H1 (cell line): ENCODE results near the gene FRG2C.
"Not testable (repeated sequence)": the region's sequence is repeated elsewhere in the genome, so short reads cannot be mapped to it uniquely, and the experiment has no call there.

Source experiments
- CTCF ChIP-seq, 3 experiments: IDR thresholded peaks; 1 replicate in 2 of 3; 2 replicates in 1 of 3; pipeline versions ENCODE4 v1.5.1 to v1.6.1; 2011; ENCODE audit warnings: low read length in 3 of 3, mild to moderate bottlenecking in 3 of 3, inconsistent platforms in 2 of 3, low read depth in 1 of 3, moderate library complexity in 1 of 3; ENCODE audit not compliant: insufficient read depth in 1 of 3; ENCODE audit errors: control extremely low read depth in 1 of 3
- EZH2 ChIP-seq: fragments of 200-600 bp; sonication (generic); IDR thresholded peaks from 2 replicates; pipeline ENCODE4 v1.7.1; 2012; ENCODE audit warnings: low read depth, mild to moderate bottlenecking, moderate library complexity, low read length, inconsistent platforms; ENCODE audit not compliant: severe bottlenecking
- GABPA ChIP-seq: IDR thresholded peaks from 2 replicates; pipeline ENCODE4 v1.6.1; 2011; ENCODE audit warnings: mild to moderate bottlenecking, low read length, moderate library complexity, borderline replicate concordance; ENCODE audit not compliant: insufficient read depth
- HDAC2 ChIP-seq, 2 experiments: fragments of 300-600 bp in 1 of 2; sonication (generic) in 1 of 2; IDR thresholded peaks; 2 replicates each; pipeline ENCODE4 v1.6.1; 2011 to 2012; ENCODE audit warnings: low read depth in 2 of 2, low read length in 2 of 2, mild to moderate bottlenecking in 2 of 2, moderate library complexity in 2 of 2, borderline replicate concordance in 1 of 2, inconsistent platforms in 1 of 2
- NRF1 ChIP-seq: IDR thresholded peaks from 2 replicates; pipeline ENCODE4 v1.6.1; 2011; ENCODE audit warnings: mild to moderate bottlenecking, low read depth, low read length, improper control_type of control experiment
- POLR2A ChIP-seq, 2 experiments: IDR thresholded peaks; 1 replicate in 1 of 2; 2 replicates in 1 of 2; pipeline ENCODE4 v1.6.1; 2011; ENCODE audit warnings: low read depth in 2 of 2, low read length in 2 of 2, mild to moderate bottlenecking in 2 of 2; ENCODE audit errors: control extremely low read depth in 1 of 2
- POLR2AphosphoS5 ChIP-seq: IDR thresholded peaks from 2 replicates; pipeline ENCODE4 v1.6.1; 2011; ENCODE audit warnings: low read depth, low read length
- RAD21 ChIP-seq, 2 experiments: IDR thresholded peaks in 1 of 2; conservative IDR thresholded peaks in 1 of 2; 2 replicates each; pipeline ENCODE4 v1.6.1; 2011; ENCODE audit warnings: low read depth in 2 of 2, low read length in 2 of 2, improper control_type of control experiment in 1 of 2, inconsistent platforms in 1 of 2, mild to moderate bottlenecking in 1 of 2, moderate library complexity in 1 of 2
- RBBP5 ChIP-seq: IDR thresholded peaks from 2 replicates; pipeline ENCODE4 v1.7.1; 2012; ENCODE audit warnings: low read depth, mild to moderate bottlenecking, inconsistent platforms, low read length, moderate library complexity, borderline replicate concordance
- RXRA ChIP-seq: IDR thresholded peaks from 2 replicates; pipeline ENCODE4 v1.6.1; 2011; ENCODE audit warnings: low read depth, mild to moderate bottlenecking, low read length, moderate library complexity; ENCODE audit not compliant: insufficient read depth
- SAP30 ChIP-seq: fragments of 300-600 bp; sonication (generic); IDR thresholded peaks from 2 replicates; pipeline ENCODE4 v1.7.1; 2012; ENCODE audit warnings: low read length, moderate library complexity, mild to moderate bottlenecking, inconsistent platforms; ENCODE audit not compliant: insufficient read depth, insufficient replicate concordance
- SIN3A ChIP-seq, 2 experiments: IDR thresholded peaks in 1 of 2; conservative IDR thresholded peaks in 1 of 2; 2 replicates each; pipeline ENCODE4 v1.6.1; 2011 to 2012; ENCODE audit warnings: low read length in 2 of 2, improper control_type of control experiment in 1 of 2, low read depth in 1 of 2, mild to moderate bottlenecking in 1 of 2
- YY1 ChIP-seq: IDR thresholded peaks from 2 replicates; pipeline ENCODE4 v1.6.1; 2011; ENCODE audit warnings: low read depth, mild to moderate bottlenecking, low read length

- not testable (repeated sequence) for TF ChIP-seq SAP30; RXRA; POLR2A (IDR thresholded peaks at IDR 0.05; ENCODE audit: control extremely low read depth in 1 of 2, low read depth in 2 of 2, low read length in 2 of 2); SIN3A (conservative IDR thresholded peaks at IDR 0.05 in 1 of 2, IDR thresholded peaks at IDR 0.05 in 1 of 2; ENCODE audit: low read depth in 1 of 2, low read length in 2 of 2); NRF1; CTCF (IDR thresholded peaks at IDR 0.05; ENCODE audit: control extremely low read depth in 1 of 3, insufficient read depth in 1 of 3, low read depth in 1 of 3, low read length in 3 of 3); HDAC2 (IDR thresholded peaks at IDR 0.05; ENCODE audit: borderline replicate concordance in 1 of 2, low read depth in 2 of 2, low read length in 2 of 2); POLR2AphosphoS5; YY1; GABPA; RBBP5; RAD21 (IDR thresholded peaks at IDR 0.05 in 1 of 2, conservative IDR thresholded peaks at IDR 0.05 in 1 of 2; ENCODE audit: low read depth in 2 of 2, low read length in 2 of 2)
- peak; percentile 82 for TF ChIP-seq EZH2
Observed at GRCh38 chr3:75668759-75669347, 4.7 kb downstream of the FRG2C start.
